ENCODE results near the gene CTSZ. TPM values are rescaled to one million over a fixed set of nuclear protein-coding genes. Genes with fewer than 3 reads are reported as not detected.

CTSZ gene
- total and polyA plus RNA-seq, 4 donors, result 11.8 to 233 (median 188) TPM

GRCh38 chr20:58976061-58976730, 30.9 kb downstream of the CTSZ start:
- TF ChIP-seq FOXA1 (IDR thresholded peaks at IDR 0.05), result no peak
- TF ChIP-seq REST (IDR thresholded peaks at IDR 0.05), result no peak
- TF ChIP-seq RAD21 (IDR thresholded peaks at IDR 0.05), result no peak
- TF ChIP-seq MAX (IDR thresholded peaks at IDR 0.05), result no peak
- Histone ChIP-seq H3K9ac (ENCODE audit: low read depth in 1 of 2, low read length in 2 of 2) (no peak overlapping the region), H3K27me3 (ENCODE audit: control insufficient read depth in 4 of 4, insufficient read depth in 4 of 4, low read length in 3 of 4) (no peaks in the 10 kb centered on the region), H3K4me3 (ENCODE audit: low read depth in 1 of 3, low read length in 3 of 3) (no peak overlapping the region), H3K4me1 (ENCODE audit: control insufficient read depth in 4 of 4, insufficient read depth in 4 of 4, low read length in 3 of 4) (peaks cover 0 to 5% (median 0%) of the 10 kb centered on the region in 4 donors), H3K27ac (ENCODE audit: low read depth in 1 of 2, low read length in 2 of 2) (no peak overlapping the region), H3K36me3 (ENCODE audit: control insufficient read depth in 4 of 4, insufficient read depth in 3 of 4, low read depth in 1 of 4, low read length in 3 of 4) (no peaks in the 10 kb centered on the region), H3K9me3 (ENCODE audit: control insufficient read depth in 4 of 4, low read length in 3 of 4) (peaks cover 0 to 8% (median 5%) of the 10 kb centered on the region in 4 donors)
- no peak for DNase-seq (ENCODE audit: low spot score)
- WGBS, result 89% methylated on average over 3 of the region's 3 CpGs

GRCh38 chr20:58975353-58975752, 31.7 kb downstream of the CTSZ start:
- 93% methylated on average over 1 of the region's 1 CpG for WGBS
- Histone ChIP-seq H3K27ac (ENCODE audit: low read depth in 1 of 2, low read length in 2 of 2) (no peak overlapping the region), H3K9me3 (ENCODE audit: control insufficient read depth in 4 of 4, low read length in 3 of 4) (peaks cover 0 to 8% (median 5%) of the 10 kb centered on the region in 4 donors), H3K36me3 (ENCODE audit: control insufficient read depth in 4 of 4, insufficient read depth in 3 of 4, low read depth in 1 of 4, low read length in 3 of 4) (no peaks in the 10 kb centered on the region), H3K27me3 (ENCODE audit: control insufficient read depth in 4 of 4, insufficient read depth in 4 of 4, low read length in 3 of 4) (no peaks in the 10 kb centered on the region), H3K4me1 (ENCODE audit: control insufficient read depth in 4 of 4, insufficient read depth in 4 of 4, low read length in 3 of 4) (no peaks in the 10 kb centered on the region), H3K9ac (ENCODE audit: low read depth in 1 of 2, low read length in 2 of 2) (no peak overlapping the region), H3K4me3 (ENCODE audit: low read depth in 1 of 3, low read length in 3 of 3) (no peak overlapping the region)
- no peak for DNase-seq (ENCODE audit: low spot score)
- TF ChIP-seq FOXA1 (IDR thresholded peaks at IDR 0.05) (no peak), HNF4A (conservative IDR thresholded peaks at IDR 0.05) (no peak), CTCF (IDR thresholded peaks at IDR 0.05; ENCODE audit: low read depth, low read length, missing input control) (no peak), HNF4G (IDR thresholded peaks at IDR 0.05) (no peak), ATF3 (IDR thresholded peaks at IDR 0.05) (no peak), REST (IDR thresholded peaks at IDR 0.05) (no peak), FOXA2 (IDR thresholded peaks at IDR 0.05) (no peak), JUND (IDR thresholded peaks at IDR 0.05) (no peak)
